Skeletal muscle satellite cell (primary cell): Measurements from ENCODE around the gene CD84.
"Not testable (repeated sequence)": the region's sequence is repeated elsewhere in the genome, so short reads cannot be mapped to it uniquely, and the experiment has no call there.

ENCODE experiments used
- H3K27me3 ChIP-seq: 2 replicates; pipeline ENCODE4 v1.7.0; 2013; ENCODE audit warnings: low read length; ENCODE audit not compliant: control insufficient read depth, insufficient read depth
- H3K36me3 ChIP-seq: 2 replicates; pipeline ENCODE4 v1.7.0; 2013; ENCODE audit warnings: mild to moderate bottlenecking, control low read depth, low read length; ENCODE audit not compliant: insufficient read depth
- H3K4me1 ChIP-seq: 2 replicates; pipeline ENCODE4 v1.7.0; 2013; ENCODE audit warnings: low read length; ENCODE audit not compliant: control insufficient read depth, insufficient read depth
- H3K4me2 ChIP-seq: 2 replicates; pipeline ENCODE4 v1.7.0; 2013; ENCODE audit warnings: mild to moderate bottlenecking, low read length
- H3K4me3 ChIP-seq: 2 replicates; pipeline ENCODE4 v1.7.0; 2013; ENCODE audit warnings: low read length
- H3K9ac ChIP-seq: 2 replicates; pipeline ENCODE4 v1.7.0; 2013; ENCODE audit warnings: mild to moderate bottlenecking, low read depth, low read length, moderate library complexity
- H3K9me3 ChIP-seq: replicated peaks from 2 replicates; pipeline ENCODE4 v1.7.0; 2013; ENCODE audit warnings: mild to moderate bottlenecking, control low read depth, low read length

The CD84 gene

GRCh38 chr1:160608057-160608456, 28.8 kb upstream of the CD84 start:
- Histone ChIP-seq H3K9ac (no peak overlapping the region), H3K27me3 (peaks cover 25% of the 10 kb centered on the region), H3K9me3 (no peaks in the 10 kb centered on the region), H3K36me3 (no peaks in the 10 kb centered on the region), H3K4me3 (no peak overlapping the region), H3K4me2 (no peak overlapping the region), H3K4me1 (no peaks in the 10 kb centered on the region)

GRCh38 chr1:160607672-160608032, 28.4 kb upstream of the CD84 start:
- H3K27me3 ChIP-seq: peaks cover 21% of the 10 kb centered on the region
- H3K36me3 ChIP-seq: no peaks in the 10 kb centered on the region
- H3K4me3 ChIP-seq: no peak overlapping the region
- H3K9me3 ChIP-seq: no peaks in the 10 kb centered on the region
- no peak overlapping the region for H3K9ac ChIP-seq
- H3K4me1 ChIP-seq: no peaks in the 10 kb centered on the region
- H3K4me2 ChIP-seq: no peak overlapping the region

- no peaks in the 10 kb centered on the region for H3K4me1 ChIP-seq
- no peak overlapping the region for H3K9ac ChIP-seq
- peaks cover 17% of the 10 kb centered on the region for H3K27me3 ChIP-seq
- H3K4me2 ChIP-seq: no peak overlapping the region
- H3K4me3 ChIP-seq: no peak overlapping the region
- H3K9me3 ChIP-seq: no peaks in the 10 kb centered on the region
- H3K36me3 ChIP-seq: no peaks in the 10 kb centered on the region
Observed at GRCh38 chr1:160607011-160607671, 27.8 kb upstream of the CD84 start.

GRCh38 chr1:160606611-160607010, 27.3 kb upstream of the CD84 start:
- no peaks in the 10 kb centered on the region for H3K36me3 ChIP-seq
- peaks cover 17% of the 10 kb centered on the region for H3K27me3 ChIP-seq
- no peak overlapping the region for H3K4me2 ChIP-seq
- H3K9me3 ChIP-seq: no peaks in the 10 kb centered on the region
- H3K9ac ChIP-seq: no peak overlapping the region
- no peaks in the 10 kb centered on the region for H3K4me1 ChIP-seq
- H3K4me3 ChIP-seq: no peak overlapping the region

GRCh38 chr1:160605792-160606479, 26.6 kb upstream of the CD84 start:
- Histone ChIP-seq H3K4me3 (no peak overlapping the region), H3K9me3 (no peaks in the 10 kb centered on the region), H3K36me3 (no peaks in the 10 kb centered on the region), H3K4me2 (no peak overlapping the region), H3K4me1 (no peaks in the 10 kb centered on the region), H3K9ac (no peak overlapping the region), H3K27me3 (peaks cover 15% of the 10 kb centered on the region)

GRCh38 chr1:160605205-160605604, 25.9 kb upstream of the CD84 start:
- Histone ChIP-seq H3K4me1 (no peaks in the 10 kb centered on the region), H3K4me3 (no peak overlapping the region), H3K9me3 (no peaks in the 10 kb centered on the region), H3K27me3 (peaks cover 8% of the 10 kb centered on the region), H3K4me2 (no peak overlapping the region), H3K9ac (no peak overlapping the region), H3K36me3 (no peaks in the 10 kb centered on the region)

- Histone ChIP-seq H3K36me3 (no peaks in the 10 kb centered on the region), H3K9ac (no peak overlapping the region), H3K27me3 (no peaks in the 10 kb centered on the region), H3K9me3 (no peaks in the 10 kb centered on the region), H3K4me3 (no peak overlapping the region), H3K4me2 (no peak overlapping the region), H3K4me1 (no peaks in the 10 kb centered on the region)
Observed at GRCh38 chr1:160597705-160598104, 18.4 kb upstream of the CD84 start.

- no peaks in the 10 kb centered on the region for H3K27me3 ChIP-seq
- H3K9me3 ChIP-seq: no peaks in the 10 kb centered on the region
- H3K36me3 ChIP-seq: no peaks in the 10 kb centered on the region
- H3K4me1 ChIP-seq: no peaks in the 10 kb centered on the region
- H3K4me3 ChIP-seq: no peak overlapping the region
- no peak overlapping the region for H3K4me2 ChIP-seq
- no peak overlapping the region for H3K9ac ChIP-seq
Observed at GRCh38 chr1:160597051-160597450, 17.8 kb upstream of the CD84 start.

GRCh38 chr1:160590488-160590887, 11.2 kb upstream of the CD84 start:
- Histone ChIP-seq H3K9me3 (no peaks in the 10 kb centered on the region), H3K27me3 (no peaks in the 10 kb centered on the region), H3K4me3 (no peak overlapping the region), H3K36me3 (no peaks in the 10 kb centered on the region), H3K4me1 (no peaks in the 10 kb centered on the region), H3K9ac (no peak overlapping the region), H3K4me2 (no peak overlapping the region)

GRCh38 chr1:160588468-160588867, 9.2 kb upstream of the CD84 start:
- Histone ChIP-seq H3K4me1 (no peaks in the 10 kb centered on the region), H3K9me3 (no peaks in the 10 kb centered on the region), H3K27me3 (no peaks in the 10 kb centered on the region), H3K4me3 (no peak overlapping the region), H3K4me2 (no peak overlapping the region), H3K36me3 (no peaks in the 10 kb centered on the region), H3K9ac (no peak overlapping the region)

GRCh38 chr1:160584784-160585183, 5.5 kb upstream of the CD84 start:
- Histone ChIP-seq H3K9ac (no peak overlapping the region), H3K4me2 (no peak overlapping the region), H3K4me3 (no peak overlapping the region), H3K36me3 (no peaks in the 10 kb centered on the region), H3K9me3 (no peaks in the 10 kb centered on the region), H3K27me3 (no peaks in the 10 kb centered on the region), H3K4me1 (no peaks in the 10 kb centered on the region)

- H3K4me2 ChIP-seq, H3K36me3 ChIP-seq, H3K4me3 ChIP-seq, H3K4me1 ChIP-seq, H3K27me3 ChIP-seq, H3K9ac ChIP-seq, H3K9me3 ChIP-seq: not testable (repeated sequence)
Observed at GRCh38 chr1:160582976-160583375, 3.7 kb upstream of the CD84 start.
